IPS-18c (cell line): ENCODE results near the gene DRAP1.
"Not testable (repeated sequence)": the region's sequence is repeated elsewhere in the genome, so short reads cannot be mapped to it uniquely, and the experiment has no call there.

Experiments used
- H3K4me3 ChIP-seq: 2 replicates; pipeline ENCODE4 v1.7.0; 2013; ENCODE audit warnings: low read depth, mild to moderate bottlenecking, low read length, moderate library complexity; ENCODE audit not compliant: insufficient read depth
- H3K9me3 ChIP-seq: one replicate; pipeline ENCODE4 v1.6.1; 2013; ENCODE audit warnings: mild to moderate bottlenecking, low read length, moderate library complexity; ENCODE audit not compliant: control insufficient read depth, insufficient read depth

Gene DRAP1

DNA sequence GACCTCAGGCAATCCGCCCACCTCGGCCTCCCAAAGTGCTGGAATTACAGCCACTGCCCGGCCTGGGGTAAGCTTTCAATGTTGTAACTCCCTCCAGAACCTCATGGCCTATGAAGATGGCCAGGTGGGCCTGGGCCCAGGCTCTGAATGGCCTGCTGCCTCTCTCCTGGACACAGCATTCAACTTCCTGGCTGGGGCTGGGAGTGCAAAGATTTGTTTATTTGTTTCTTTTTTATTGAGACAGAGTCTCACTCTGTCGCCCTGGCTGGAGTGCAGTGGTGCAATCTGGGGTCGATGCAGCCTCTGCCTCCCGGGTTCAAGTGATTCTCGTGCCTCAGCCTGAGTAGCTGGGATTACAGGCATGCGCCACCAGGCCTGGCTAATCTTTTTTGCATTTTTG, 25.5 kb downstream of the DRAP1 start:
- H3K4me3 ChIP-seq = no peak overlapping the region
- H3K9me3 ChIP-seq = no peaks in the 10 kb centered on the region

DNA sequence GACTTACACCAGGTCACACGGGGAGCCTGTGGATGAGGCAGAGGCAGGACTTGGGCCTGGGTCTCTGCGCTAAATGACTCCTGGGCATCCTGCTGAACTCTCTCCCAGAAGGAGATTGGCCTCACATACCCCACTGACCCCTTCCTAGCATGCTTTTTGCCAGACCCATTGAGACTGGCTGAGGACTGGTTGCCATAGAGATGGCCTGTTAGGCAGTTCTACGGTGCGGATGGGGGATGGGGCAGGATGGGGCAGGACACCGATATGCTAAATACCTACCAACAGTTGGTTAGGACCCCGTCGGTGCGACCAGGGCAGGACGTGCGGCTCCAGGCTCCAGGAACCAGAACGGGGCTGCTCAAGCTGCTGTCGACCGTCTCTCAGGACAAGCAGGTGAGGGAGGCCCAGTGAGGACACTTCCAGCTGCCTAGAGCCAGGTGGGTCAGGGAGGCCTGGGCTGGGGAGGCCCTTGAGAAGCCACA, 26.2 kb downstream of the DRAP1 start, which contains the start of gene TSGA10IP:
TSS of gene TSGA10IP (plus strand) at position 51 of the 482 bp plus-strand sequence. CDS start at position 247, 196 bp downstream.
- Histone ChIP-seq H3K9me3 (no peaks in the 10 kb centered on the region), H3K4me3 (peak within 1 kb of the TSS; percentile 44)

- peak overlapping the region; percentile 44 for H3K4me3 ChIP-seq
- no peaks in the 10 kb centered on the region for H3K9me3 ChIP-seq
Measured at GRCh38 chr11:65945941-65946558, 26.8 kb downstream of the DRAP1 start.

DNA sequence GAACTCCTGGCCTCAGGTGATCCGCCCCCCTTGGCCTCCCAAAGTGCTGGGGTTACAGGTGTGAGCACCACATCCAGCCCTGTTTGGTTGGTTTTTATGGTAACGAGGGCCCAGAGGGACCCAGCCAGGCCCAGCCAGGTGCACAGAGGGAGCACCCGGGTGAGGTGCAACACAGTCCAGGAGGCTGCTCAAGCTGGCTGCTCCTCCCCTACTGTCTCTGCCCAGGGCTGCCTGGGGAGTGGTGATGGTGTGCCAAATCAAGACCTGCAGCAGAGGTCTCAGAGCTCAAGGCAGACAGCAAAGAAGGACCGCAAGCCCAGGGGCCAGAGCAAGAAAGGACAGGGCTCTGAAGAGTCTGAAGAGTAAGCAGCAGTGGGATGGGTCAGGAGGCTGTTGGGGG, 27.4 kb downstream of the DRAP1 start:
- no peaks in the 10 kb centered on the region for H3K9me3 ChIP-seq
- H3K4me3 ChIP-seq = no peak overlapping the region

GRCh38 chr11:65947133-65947532, 27.9 kb downstream of the DRAP1 start:
- Histone ChIP-seq H3K9me3 (no peaks in the 10 kb centered on the region), H3K4me3 (no peak overlapping the region)

- Histone ChIP-seq H3K4me3 (no peak overlapping the region), H3K9me3 (no peaks in the 10 kb centered on the region)
Measured at GRCh38 chr11:65947603-65948125, 28.4 kb downstream of the DRAP1 start.

DNA sequence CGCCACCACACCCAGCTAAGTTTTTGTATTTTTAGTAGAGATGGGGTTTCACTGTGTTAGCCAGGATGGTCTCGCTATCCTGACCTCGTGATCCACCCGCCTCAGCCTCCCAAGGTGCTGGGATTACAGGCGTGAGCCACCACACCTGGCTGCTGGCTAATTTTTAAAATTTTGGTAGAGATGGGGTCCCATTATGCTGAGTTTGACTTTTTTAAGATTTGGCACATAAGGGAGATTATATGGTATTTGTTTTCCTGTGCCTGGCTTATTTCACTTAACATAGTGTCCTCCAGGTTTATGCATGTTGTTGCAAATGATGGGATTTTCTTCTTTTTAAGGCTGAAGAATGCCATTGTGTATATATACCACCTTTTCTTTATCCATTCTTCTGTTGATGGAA, 31.5 kb downstream of the DRAP1 start:
- not testable (repeated sequence) for H3K4me3 ChIP-seq, H3K9me3 ChIP-seq

DNA sequence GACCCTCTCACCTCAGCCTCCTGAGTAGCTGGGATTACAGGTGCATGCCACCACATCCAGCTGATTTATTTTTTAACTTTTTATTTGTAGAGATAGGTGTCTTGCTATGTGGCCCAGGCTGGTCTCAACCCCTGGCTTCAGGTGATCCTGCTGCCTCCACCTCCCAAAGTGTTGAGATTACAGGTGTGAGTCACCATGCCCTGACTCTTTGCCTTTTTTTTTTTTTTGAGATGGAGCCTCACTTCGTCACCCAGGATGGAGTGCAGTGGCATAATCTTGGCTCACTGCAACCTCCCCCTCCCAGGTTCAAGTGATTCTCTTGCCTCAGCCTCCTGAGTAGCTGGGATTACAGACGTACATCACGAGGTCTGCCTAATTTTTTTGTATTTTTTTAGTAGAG, 32.4 kb downstream of the DRAP1 start:
- H3K4me3 ChIP-seq, H3K9me3 ChIP-seq: not testable (repeated sequence)

GRCh38 chr11:65952052-65952521, 32.9 kb downstream of the DRAP1 start:
- Histone ChIP-seq H3K9me3 (peaks cover under 1% of the 10 kb centered on the region), H3K4me3 (no peak overlapping the region)

GRCh38 chr11:65953471-65953870, 34.2 kb downstream of the DRAP1 start:
- Histone ChIP-seq H3K9me3 (peaks cover 2% of the 10 kb centered on the region), H3K4me3 (no peak overlapping the region)

DNA sequence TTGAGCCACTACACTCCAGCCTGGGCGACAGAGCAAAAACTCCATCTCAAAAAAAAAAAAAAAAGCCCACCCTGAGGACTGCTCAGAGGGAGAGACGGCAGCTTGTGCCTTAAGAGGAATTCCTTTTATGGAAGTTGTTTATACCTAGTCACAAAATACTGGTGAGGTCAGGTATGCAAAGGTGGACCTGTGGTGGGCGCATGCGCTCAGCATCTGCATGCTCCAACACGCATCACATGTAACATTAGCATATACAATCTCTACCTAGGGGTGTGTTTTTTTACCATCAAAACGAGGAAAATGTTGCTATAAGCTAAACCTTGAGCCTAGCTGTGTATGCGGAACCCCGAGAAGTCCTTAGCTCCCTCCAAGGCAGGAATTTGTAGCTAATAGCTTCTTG, 35.5 kb downstream of the DRAP1 start:
- H3K9me3 ChIP-seq = peaks cover 2% of the 10 kb centered on the region
- no peak overlapping the region for H3K4me3 ChIP-seq

DNA sequence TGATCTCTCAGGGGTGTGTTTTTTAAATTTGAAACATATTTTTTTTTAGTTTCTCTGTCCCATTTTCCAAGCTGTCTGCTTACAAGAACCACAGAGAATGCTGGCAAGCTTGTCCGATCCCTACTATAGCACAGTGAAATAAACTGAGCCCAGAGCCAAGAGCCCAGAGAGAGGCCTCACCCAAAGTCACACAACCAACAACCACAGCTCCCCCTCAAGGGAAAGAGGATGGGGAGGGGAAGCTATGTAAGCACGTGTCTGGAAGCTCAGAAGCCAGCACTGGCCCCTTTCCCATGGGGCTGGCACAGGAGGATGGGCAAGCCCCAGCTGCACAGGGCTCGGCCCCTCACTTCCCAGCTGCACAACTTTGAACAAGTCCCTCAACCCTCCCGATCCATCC, 39.1 kb downstream of the DRAP1 start:
- H3K4me3 ChIP-seq = no peak overlapping the region

GRCh38 chr11:65958774-65959420, 39.7 kb downstream of the DRAP1 start:
- Histone ChIP-seq H3K4me3 (no peak overlapping the region), H3K9me3 (peaks cover 2% of the 10 kb centered on the region)

More for the DNA sequence above, 39.1 kb downstream of the DRAP1 start:
- peaks cover 2% of the 10 kb centered on the region for H3K9me3 ChIP-seq

- peaks cover 2% of the 10 kb centered on the region for H3K9me3 ChIP-seq
- peak overlapping the region; percentile 99 for H3K4me3 ChIP-seq
Measured at GRCh38 chr11:65960824-65961266, 41.6 kb downstream of the DRAP1 start.

DNA sequence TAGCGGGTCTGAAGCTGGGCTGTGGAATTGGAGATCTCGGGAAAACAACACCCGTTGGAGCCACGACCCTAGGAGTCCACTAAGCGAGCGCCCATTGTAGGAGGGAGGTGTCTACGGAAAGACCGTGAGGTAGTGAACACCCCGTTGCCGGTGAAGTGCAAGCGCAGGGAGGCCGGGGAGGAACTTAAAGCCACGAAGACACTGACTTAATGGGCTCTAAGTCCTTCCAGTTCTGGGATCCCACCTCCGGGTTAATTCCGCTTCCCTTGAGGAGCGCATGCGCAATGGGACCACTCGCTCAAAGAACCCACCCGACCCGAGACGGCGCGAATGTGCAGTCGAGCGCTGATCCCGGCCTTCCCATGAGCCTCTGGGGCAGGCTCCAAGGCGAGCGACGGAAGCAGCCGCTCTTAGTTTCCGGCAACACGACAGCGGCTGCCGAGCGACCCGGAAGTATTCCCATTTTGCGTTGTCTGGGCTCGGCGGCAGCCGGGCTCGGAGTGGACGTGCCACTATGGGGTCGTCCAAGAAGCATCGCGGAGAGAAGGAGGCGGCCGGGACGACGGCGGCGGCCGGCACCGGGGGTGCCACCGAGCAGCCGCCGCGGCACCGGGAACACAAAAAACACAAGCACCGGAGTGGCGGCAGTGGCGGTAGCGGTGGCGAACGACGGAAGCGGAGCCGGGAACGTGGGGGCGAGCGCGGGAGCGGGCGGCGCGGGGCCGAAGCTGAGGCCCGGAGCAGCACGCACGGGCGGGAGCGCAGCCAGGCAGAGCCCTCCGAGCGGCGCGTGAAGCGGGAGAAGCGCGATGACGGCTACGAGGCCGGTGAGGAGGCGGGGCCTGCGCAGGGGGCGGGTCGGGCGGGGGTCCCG, 42.3 kb downstream of the DRAP1 start, which contains the start of gene SART1:
TSS of gene SART1 (plus strand) at position 468 of the 874 bp plus-strand sequence. CDS start at position 515, 47 bp downstream.
- Histone ChIP-seq H3K4me3 (peak within 1 kb of the TSS; percentile 99), H3K9me3 (peaks cover 2% of the 10 kb centered on the region)

DNA sequence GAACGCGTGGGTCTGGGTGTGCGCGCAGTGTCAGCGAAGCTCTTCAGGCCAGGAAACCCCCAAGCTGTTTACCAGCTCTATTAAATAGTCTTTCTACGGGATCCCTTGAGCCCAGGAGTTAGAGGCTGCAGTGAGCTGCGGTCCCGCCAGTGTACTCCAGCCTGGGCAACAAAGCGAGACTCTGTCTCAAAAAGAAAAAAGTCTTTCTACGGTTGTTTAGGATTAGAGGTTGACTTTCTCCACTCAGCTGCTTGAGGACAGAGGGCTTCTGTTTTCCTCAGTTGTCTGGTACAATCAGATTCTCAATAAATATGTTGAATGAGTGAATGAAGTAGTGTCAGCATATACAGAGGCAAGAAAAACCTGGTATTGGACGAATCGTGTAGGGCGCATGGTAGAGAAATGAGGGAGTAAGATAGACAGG, 42.9 kb downstream of the DRAP1 start:
- Histone ChIP-seq H3K9me3 (peaks cover under 1% of the 10 kb centered on the region), H3K4me3 (peak overlapping the region; percentile 99)

DNA sequence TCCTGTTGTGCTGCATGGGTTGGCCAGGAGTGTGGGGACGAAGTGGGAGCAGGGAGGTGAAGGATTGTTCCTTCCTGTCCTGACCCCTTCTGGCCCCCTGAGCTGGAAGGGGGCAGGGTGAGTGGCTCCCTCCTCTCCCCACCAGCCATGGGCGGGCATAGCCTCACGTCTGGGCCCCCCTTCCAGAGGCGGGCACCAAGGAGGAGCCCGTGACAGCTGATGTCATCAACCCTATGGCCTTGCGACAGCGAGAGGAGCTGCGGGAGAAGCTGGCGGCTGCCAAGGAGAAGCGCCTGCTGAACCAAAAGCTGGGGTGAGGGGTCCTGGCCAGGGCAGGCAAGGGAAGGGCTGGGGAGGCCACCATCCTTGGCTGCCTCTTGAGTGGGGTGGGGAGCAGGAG, 45.7 kb downstream of the DRAP1 start:
- Histone ChIP-seq H3K4me3 (no peak overlapping the region), H3K9me3 (no peaks in the 10 kb centered on the region)
